Measurements from ENCODE around the gene SLC12A5. TPM values are rescaled to one million over a fixed set of nuclear protein-coding genes. Genes with fewer than 3 reads are reported as not detected.

SLC12A5 gene
- total RNA-seq, 4 donors from 2014 or later = not detected

- in situ Hi-C loops (cut with MboI; ENCODE audit: low pct_ligation_motif_present in 1 of 4, low pct_unique_long_range_greater_than_20kb in 1 of 4, low sequenced_read_pairs in 3 of 4) = no loop called here
- peak; percentile 50 for DNase-seq
Measured at GRCh38 chr20:46004889-46005473, 24.0 kb upstream of the SLC12A5 start.

DNA sequence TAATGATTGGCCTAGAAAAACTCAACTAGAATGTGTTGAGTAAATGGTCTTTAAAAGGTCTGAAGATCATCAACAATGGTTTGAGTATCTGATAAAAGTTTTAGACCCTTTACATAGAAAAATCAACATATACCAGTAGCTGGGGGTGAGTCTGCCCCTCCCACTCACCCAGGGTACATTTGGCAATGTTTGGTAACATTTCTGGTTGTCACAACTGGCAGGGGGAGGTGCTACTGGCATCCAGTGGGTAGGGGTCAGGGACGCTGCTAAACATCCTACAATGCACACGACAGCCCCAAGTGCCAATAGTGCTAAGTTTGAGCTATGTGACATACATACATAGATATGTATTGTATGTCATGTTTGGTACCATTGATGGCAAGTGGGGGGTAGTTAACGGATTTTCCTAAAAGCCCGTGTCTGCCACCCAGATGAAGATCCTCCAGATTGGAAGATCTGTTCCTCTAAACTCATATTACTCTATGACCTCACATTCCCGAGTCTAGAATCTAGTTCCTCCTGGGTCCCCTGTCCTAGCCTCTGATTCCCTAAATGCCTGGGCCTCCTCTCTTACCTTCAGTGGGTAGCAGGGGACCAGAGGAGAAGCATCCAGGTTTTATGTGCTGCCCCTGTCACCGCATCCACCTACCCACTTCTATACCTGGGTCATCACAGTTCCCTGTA is 22.9 kb upstream of the SLC12A5 start:
- no peak for DNase-seq
- Histone ChIP-seq H3K27me3 (peaks cover 61% of the 10 kb centered on the region), H3K4me1 (peaks cover 0 to 11% (median 0%) of the 10 kb centered on the region in 4 donors), H3K4me3 (no peak overlapping the region), H3K36me3 (no peaks in the 10 kb centered on the region), H3K9me3 (no peaks in the 10 kb centered on the region), H3K27ac (no peak overlapping the region)
- no peak for TF ChIP-seq POLR2A (IDR thresholded peaks at IDR 0.05)
- no peak for TF ChIP-seq POLR2AphosphoS5 (IDR thresholded peaks at IDR 0.05)
- TF ChIP-seq CTCF (IDR thresholded peaks at IDR 0.05) = no peak
- TF ChIP-seq EP300 (IDR thresholded peaks at IDR 0.05; ENCODE audit: low read depth) = no peak
- intact Hi-C loops (cut with DNase I; ENCODE audit: low total_unique reads) = no loop called here
- in situ Hi-C loops (cut with MboI; ENCODE audit: low pct_ligation_motif_present in 1 of 4, low pct_unique_long_range_greater_than_20kb in 1 of 4, low sequenced_read_pairs in 3 of 4) = no loop called here
- WGBS, 2 donors (ENCODE audit: low coverage in 1 of 2) = 48 to 76% methylated on average over 4 to 6 of the region's 6 CpGs

More at GRCh38 chr20:46004889-46005473, 24.0 kb upstream of the SLC12A5 start:
- WGBS, 2 donors (ENCODE audit: low coverage in 1 of 2) = 30% methylated on average over 3 of the region's 3 CpGs; no CpG with 5 or more reads in 1 of the 2 donors
- Histone ChIP-seq H3K27ac (no peak overlapping the region), H3K9me3 (no peaks in the 10 kb centered on the region), H3K4me3 (no peak overlapping the region), H3K4me1 (peaks cover 0 to 8% (median 0%) of the 10 kb centered on the region in 4 donors), H3K27me3 (peaks cover 54% of the 10 kb centered on the region), H3K36me3 (no peaks in the 10 kb centered on the region)
- TF ChIP-seq CTCF (IDR thresholded peaks at IDR 0.05) = no peak
- intact Hi-C loops (cut with DNase I; ENCODE audit: low total_unique reads) = no loop called here

- Histone ChIP-seq H3K4me1 (peaks cover 0 to 11% (median 0%) of the 10 kb centered on the region in 4 donors), H3K36me3 (no peaks in the 10 kb centered on the region), H3K27ac (no peak overlapping the region), H3K4me3 (no peak overlapping the region), H3K9me3 (no peaks in the 10 kb centered on the region), H3K27me3 (peaks cover 69% of the 10 kb centered on the region)
- TF ChIP-seq POLR2AphosphoS5 (IDR thresholded peaks at IDR 0.05) (no peak), POLR2A (IDR thresholded peaks at IDR 0.05) (no peak), EP300 (IDR thresholded peaks at IDR 0.05; ENCODE audit: low read depth) (no peak), CTCF (IDR thresholded peaks at IDR 0.05) (no peak)
- in situ Hi-C loops (cut with MboI; ENCODE audit: low pct_ligation_motif_present in 1 of 4, low pct_unique_long_range_greater_than_20kb in 1 of 4, low sequenced_read_pairs in 3 of 4) = no loop called here
- DNase-seq = no peak
- intact Hi-C loops (cut with DNase I; ENCODE audit: low total_unique reads) = no loop called here
- 80 to 85% methylated on average over 11 of the region's 11 CpGs for WGBS, 2 donors (ENCODE audit: low coverage in 1 of 2)
Measured at GRCh38 chr20:46006964-46007363, 22.1 kb upstream of the SLC12A5 start.

GRCh38 chr20:46007671-46008070 is 21.3 kb upstream of the SLC12A5 start:
- DNase-seq = no peak
- Histone ChIP-seq H3K4me1 (peaks cover 0 to 11% (median 0%) of the 10 kb centered on the region in 4 donors), H3K27ac (no peak overlapping the region), H3K4me3 (no peak overlapping the region), H3K27me3 (peaks cover 73% of the 10 kb centered on the region), H3K36me3 (no peaks in the 10 kb centered on the region), H3K9me3 (no peaks in the 10 kb centered on the region)
- intact Hi-C loops (cut with DNase I; ENCODE audit: low total_unique reads) (no loop called here), in situ Hi-C loops (cut with MboI; ENCODE audit: low pct_ligation_motif_present in 1 of 4, low pct_unique_long_range_greater_than_20kb in 1 of 4, low sequenced_read_pairs in 3 of 4) (no loop called here)
- no peak for TF ChIP-seq POLR2AphosphoS5 (IDR thresholded peaks at IDR 0.05)
- TF ChIP-seq EP300 (IDR thresholded peaks at IDR 0.05; ENCODE audit: low read depth) = no peak
- TF ChIP-seq POLR2A (IDR thresholded peaks at IDR 0.05) = no peak
- TF ChIP-seq CTCF (IDR thresholded peaks at IDR 0.05) = no peak
- 68 to 77% methylated on average over 3 to 4 of the region's 4 CpGs for WGBS, 2 donors (ENCODE audit: low coverage in 1 of 2)

All from transverse colon (tissue), 4 donors.